ENCODE results near the gene DNAJB14.

DNA sequence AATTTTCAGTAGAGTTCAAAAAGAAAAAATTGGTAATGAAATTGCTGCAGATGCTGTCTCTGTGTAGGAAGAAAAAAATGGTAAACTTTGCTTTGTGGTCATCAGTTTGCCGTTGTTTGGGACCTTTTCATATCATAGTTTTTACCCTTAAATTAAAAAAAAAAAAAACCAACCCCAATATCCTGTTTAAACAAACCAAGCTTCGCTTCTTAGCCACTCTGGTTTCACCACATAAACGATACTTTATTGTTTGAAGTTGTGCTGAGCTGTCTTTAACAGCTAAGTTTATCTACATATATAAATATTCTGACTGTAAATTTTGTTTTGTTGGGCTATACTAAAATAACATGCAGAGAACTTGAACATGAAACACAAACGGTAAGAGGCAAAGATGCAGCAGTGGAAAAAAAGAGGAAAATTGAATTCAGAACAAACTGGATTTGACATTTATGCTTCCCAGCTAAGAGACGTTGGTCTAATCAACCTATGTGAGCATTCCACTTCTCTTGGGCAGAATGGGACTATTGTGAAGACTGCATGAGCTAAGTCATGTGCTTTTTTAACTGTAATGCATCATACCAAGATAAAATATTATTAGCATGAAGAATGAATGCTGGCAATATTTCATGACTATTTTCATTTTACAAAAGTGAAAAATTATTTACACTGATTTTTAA lies 19.4 kb upstream of the DNAJB14 start:
- TF ChIP-seq, protein P1, sequence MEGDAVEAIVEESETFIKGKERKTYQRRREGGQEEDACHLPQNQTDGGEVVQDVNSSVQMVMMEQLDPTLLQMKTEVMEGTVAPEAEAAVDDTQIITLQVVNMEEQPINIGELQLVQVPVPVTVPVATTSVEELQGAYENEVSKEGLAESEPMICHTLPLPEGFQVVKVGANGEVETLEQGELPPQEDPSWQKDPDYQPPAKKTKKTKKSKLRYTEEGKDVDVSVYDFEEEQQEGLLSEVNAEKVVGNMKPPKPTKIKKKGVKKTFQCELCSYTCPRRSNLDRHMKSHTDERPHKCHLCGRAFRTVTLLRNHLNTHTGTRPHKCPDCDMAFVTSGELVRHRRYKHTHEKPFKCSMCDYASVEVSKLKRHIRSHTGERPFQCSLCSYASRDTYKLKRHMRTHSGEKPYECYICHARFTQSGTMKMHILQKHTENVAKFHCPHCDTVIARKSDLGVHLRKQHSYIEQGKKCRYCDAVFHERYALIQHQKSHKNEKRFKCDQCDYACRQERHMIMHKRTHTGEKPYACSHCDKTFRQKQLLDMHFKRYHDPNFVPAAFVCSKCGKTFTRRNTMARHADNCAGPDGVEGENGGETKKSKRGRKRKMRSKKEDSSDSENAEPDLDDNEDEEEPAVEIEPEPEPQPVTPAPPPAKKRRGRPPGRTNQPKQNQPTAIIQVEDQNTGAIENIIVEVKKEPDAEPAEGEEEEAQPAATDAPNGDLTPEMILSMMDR (IDR thresholded peaks at IDR 0.05; ENCODE audit: insufficient read depth, low read length), result no peak
- no peak for TF ChIP-seq POLR2AphosphoS5 (IDR thresholded peaks at IDR 0.05; ENCODE audit: low read depth)
- TF ChIP-seq, protein P2, sequence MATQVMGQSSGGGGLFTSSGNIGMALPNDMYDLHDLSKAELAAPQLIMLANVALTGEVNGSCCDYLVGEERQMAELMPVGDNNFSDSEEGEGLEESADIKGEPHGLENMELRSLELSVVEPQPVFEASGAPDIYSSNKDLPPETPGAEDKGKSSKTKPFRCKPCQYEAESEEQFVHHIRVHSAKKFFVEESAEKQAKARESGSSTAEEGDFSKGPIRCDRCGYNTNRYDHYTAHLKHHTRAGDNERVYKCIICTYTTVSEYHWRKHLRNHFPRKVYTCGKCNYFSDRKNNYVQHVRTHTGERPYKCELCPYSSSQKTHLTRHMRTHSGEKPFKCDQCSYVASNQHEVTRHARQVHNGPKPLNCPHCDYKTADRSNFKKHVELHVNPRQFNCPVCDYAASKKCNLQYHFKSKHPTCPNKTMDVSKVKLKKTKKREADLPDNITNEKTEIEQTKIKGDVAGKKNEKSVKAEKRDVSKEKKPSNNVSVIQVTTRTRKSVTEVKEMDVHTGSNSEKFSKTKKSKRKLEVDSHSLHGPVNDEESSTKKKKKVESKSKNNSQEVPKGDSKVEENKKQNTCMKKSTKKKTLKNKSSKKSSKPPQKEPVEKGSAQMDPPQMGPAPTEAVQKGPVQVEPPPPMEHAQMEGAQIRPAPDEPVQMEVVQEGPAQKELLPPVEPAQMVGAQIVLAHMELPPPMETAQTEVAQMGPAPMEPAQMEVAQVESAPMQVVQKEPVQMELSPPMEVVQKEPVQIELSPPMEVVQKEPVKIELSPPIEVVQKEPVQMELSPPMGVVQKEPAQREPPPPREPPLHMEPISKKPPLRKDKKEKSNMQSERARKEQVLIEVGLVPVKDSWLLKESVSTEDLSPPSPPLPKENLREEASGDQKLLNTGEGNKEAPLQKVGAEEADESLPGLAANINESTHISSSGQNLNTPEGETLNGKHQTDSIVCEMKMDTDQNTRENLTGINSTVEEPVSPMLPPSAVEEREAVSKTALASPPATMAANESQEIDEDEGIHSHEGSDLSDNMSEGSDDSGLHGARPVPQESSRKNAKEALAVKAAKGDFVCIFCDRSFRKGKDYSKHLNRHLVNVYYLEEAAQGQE (IDR thresholded peaks at IDR 0.05; ENCODE audit: insufficient replicate concordance, low read depth), result no peak
